GM23338 (cell line): ENCODE measurements around the gene TGM2. TPM values are rescaled to one million over a fixed set of nuclear protein-coding genes. Genes with fewer than 3 reads are reported as not detected.

ENCODE experiments used
- ATAC-seq: fragments of 200-7000 bp; cut with Tn5 transposase; 3 replicates; pipeline ENCODE4 v1.9.1; 2020
- DNase-seq: peaks from one replicate; pipeline ENCODE4 v3.0.0-alpha.2; 2015; ENCODE audit warnings: low spot score
- H2AFZ ChIP-seq: fragments of 200-600 bp; sonication (generic); 2 replicates; pipeline ENCODE4 v1.8.0; 2016; ENCODE audit warnings: antibody characterized with exemption, mild to moderate bottlenecking, moderate library complexity
- H3F3A ChIP-seq: fragments of 200-600 bp; sonication (generic); replicated peaks from 2 replicates; pipeline ENCODE4 v1.8.0; 2017; ENCODE audit warnings: antibody characterized with exemption, mixed run types, low read depth
- H3K27ac ChIP-seq: fragments of 200-600 bp; sonication (generic); 2 replicates; pipeline ENCODE4 v1.6.1; 2016; ENCODE audit warnings: low read depth
- H3K27me3 ChIP-seq: fragments of 200-600 bp; sonication (generic); 2 replicates; pipeline ENCODE4 v1.8.0; 2016; ENCODE audit warnings: mild to moderate bottlenecking, mixed run types, moderate library complexity; ENCODE audit not compliant: insufficient read depth
- H3K36me3 ChIP-seq: fragments of 200-600 bp; sonication (generic); 2 replicates; pipeline ENCODE4 v1.8.0; 2016; ENCODE audit warnings: mild to moderate bottlenecking; ENCODE audit not compliant: insufficient read depth
- H3K4me1 ChIP-seq: fragments of 200-600 bp; sonication (generic); 2 replicates; pipeline ENCODE4 v1.8.0; 2016; ENCODE audit warnings: mild to moderate bottlenecking, moderate library complexity; ENCODE audit not compliant: insufficient read depth
- H3K4me2 ChIP-seq: fragments of 200-600 bp; sonication (generic); 2 replicates; pipeline ENCODE4 v1.7.1; 2017; ENCODE audit warnings: mixed run types
- H3K4me3 ChIP-seq: fragments of 200-600 bp; sonication (generic); 2 replicates; pipeline ENCODE4 v1.6.1; 2016; ENCODE audit warnings: mixed run types
- H3K79me2 ChIP-seq: fragments of 200-600 bp; sonication (generic); replicated peaks from 2 replicates; pipeline ENCODE4 v1.8.0; 2017; ENCODE audit warnings: mild to moderate bottlenecking; ENCODE audit not compliant: insufficient read depth
- H3K9me2 ChIP-seq: fragments of 200-600 bp; sonication (generic); 2 replicates; pipeline ENCODE4 v1.8.0; 2017; ENCODE audit not compliant: insufficient read depth
- H4K20me1 ChIP-seq: fragments of 200-600 bp; sonication (generic); replicated peaks from 2 replicates; pipeline ENCODE4 v1.8.0; 2017; ENCODE audit warnings: mild to moderate bottlenecking; ENCODE audit not compliant: insufficient read depth
- H3K27ac Mint-ChIP-seq: 2 replicates; pipeline ENCODE4 v1.8.0; 2020; ENCODE audit warnings: inconsistent platforms, mild to moderate bottlenecking, moderate library complexity, mixed read lengths
- H3K27me3 Mint-ChIP-seq: 3 replicates; pipeline ENCODE4 v1.8.0; 2022; ENCODE audit warnings: low read depth, mild to moderate bottlenecking, moderate library complexity, mixed read lengths, inconsistent platforms; ENCODE audit not compliant: insufficient read depth, poor library complexity
- H3K36me3 Mint-ChIP-seq: 3 replicates; pipeline ENCODE4 v1.8.0; 2021; ENCODE audit warnings: low read depth, mild to moderate bottlenecking, inconsistent platforms, moderate library complexity, mixed read lengths
- H3K4me1 Mint-ChIP-seq: 3 replicates; pipeline ENCODE4 v1.8.0; 2020; ENCODE audit warnings: mild to moderate bottlenecking, inconsistent platforms, mixed read lengths
- H3K4me3 Mint-ChIP-seq: 3 replicates; pipeline ENCODE4 v1.8.0; 2021; ENCODE audit warnings: moderate library complexity, mild to moderate bottlenecking, inconsistent platforms, mixed read lengths
- H3K9me3 Mint-ChIP-seq: 3 replicates; pipeline ENCODE4 v1.8.0; 2020; ENCODE audit warnings: moderate library complexity, mild to moderate bottlenecking, inconsistent platforms, mixed read lengths
- CREB1 ChIP-seq: fragments of 250-450 bp; sonication (Bioruptor Pico); IDR thresholded peaks from 2 replicates; pipeline ENCODE4 v1.5.0; 2020; ENCODE audit warnings: low read depth, mild to moderate bottlenecking, moderate library complexity
- CTCF ChIP-seq, 2 experiments: fragments of 200-600 bp in 1 of 2; sonication (generic) in 1 of 2; conservative IDR thresholded peaks; 2 replicates each; pipeline versions ENCODE4 v1.5.1 to v1.6.1; 2016 to 2017; ENCODE audit warnings: antibody characterized with exemption in 2 of 2, low read depth in 2 of 2, mild to moderate bottlenecking in 2 of 2, moderate library complexity in 1 of 2
- ETS1 ChIP-seq: IDR thresholded peaks from 2 replicates; pipeline ENCODE4 v1.6.1; 2016; ENCODE audit warnings: antibody characterized with exemption
- EZH2 ChIP-seq: fragments of 200-600 bp; sonication (generic); IDR thresholded peaks from one replicate; pipeline ENCODE4 v1.8.0; 2017; ENCODE audit warnings: antibody characterized with exemption, mild to moderate bottlenecking, low read depth; ENCODE audit not compliant: unreplicated experiment
- EZH2phosphoT487 ChIP-seq: fragments of 200-600 bp; sonication (generic); IDR thresholded peaks from one replicate; pipeline ENCODE4 v1.8.1; 2018; ENCODE audit warnings: antibody characterized with exemption; ENCODE audit not compliant: unreplicated experiment
- JUNB ChIP-seq: IDR thresholded peaks from one replicate; pipeline ENCODE4 v1.6.1; 2016; ENCODE audit warnings: antibody characterized with exemption; ENCODE audit not compliant: unreplicated experiment
- NANOG ChIP-seq: IDR thresholded peaks from 2 replicates; pipeline ENCODE4 v1.6.1; 2016; ENCODE audit warnings: antibody characterized with exemption, borderline replicate concordance
- POLR2AphosphoS5 ChIP-seq: IDR thresholded peaks from 2 replicates; pipeline ENCODE4 v1.6.1; 2016; ENCODE audit warnings: antibody characterized with exemption, low read depth
- REST ChIP-seq: IDR thresholded peaks from one replicate; pipeline ENCODE4 v1.6.1; 2018; ENCODE audit warnings: antibody characterized with exemption; ENCODE audit not compliant: unreplicated experiment
- STAT1 ChIP-seq: IDR thresholded peaks from one replicate; pipeline ENCODE4 v1.6.1; 2016; ENCODE audit warnings: antibody characterized with exemption; ENCODE audit not compliant: unreplicated experiment
- ZNF114 ChIP-seq: fragments of 250-450 bp; sonication (Bioruptor Pico); IDR thresholded peaks from 2 replicates; pipeline ENCODE4 v1.5.0; 2020; ENCODE audit warnings: mild to moderate bottlenecking, moderate library complexity
- ZNF331 ChIP-seq: fragments of 250-450 bp; sonication (Bioruptor Pico); IDR thresholded peaks from 2 replicates; pipeline ENCODE4 v1.5.0; 2020; ENCODE audit warnings: low read depth, mild to moderate bottlenecking, moderate library complexity
- polyA plus RNA-seq: library from polyadenylated mRNA; unstranded; fragments of >200 nt; fragmentation: Nextera tagmentation; extraction: Ambion mirVana; gene quantifications from 2 replicates; pipeline ENCODE4 v1.2.1, GENCODE V29; 2016
- total RNA-seq: library from RNA; depleted of rRNA; stranded (reverse); fragments of >200 nt; shearing (Covaris generic); gene quantifications from 2 replicates; pipeline ENCODE4 v1.2.3, GENCODE V29; 2014

The TGM2 gene
- total and polyA plus RNA-seq, 2 experiments from 2014 or later: 0.45 to 1.0 TPM

GRCh38 chr20:38129893-38130609, 35.0 kb downstream of the TGM2 start (continued):
- TF ChIP-seq CREB1 (CRISPR knock-in tag): no peak
- TF ChIP-seq NANOG: no peak
- no peak for TF ChIP-seq ZNF114
- no peak for TF ChIP-seq REST
- no peak for TF ChIP-seq POLR2AphosphoS5
- TF ChIP-seq EZH2: no peak
- TF ChIP-seq CTCF (conservative IDR thresholded peaks at IDR 0.05; ENCODE audit: low read depth in 2 of 2): no peak
- no peak for TF ChIP-seq JUNB
- no peak for TF ChIP-seq STAT1
- TF ChIP-seq ZNF331 (CRISPR knock-in tag): no peak
- TF ChIP-seq ETS1: no peak
- TF ChIP-seq EZH2phosphoT487: no peak

GRCh38 chr20:38129248-38129865, 35.7 kb downstream of the TGM2 start:
- Histone ChIP-seq H3K36me3 (no peaks in the 10 kb centered on the region), H4K20me1 (no peaks in the 10 kb centered on the region), H3K9me2 (no peaks in the 10 kb centered on the region), H3K79me2 (no peaks in the 10 kb centered on the region), H3K4me2 (no peak overlapping the region), H3K27me3 (no peaks in the 10 kb centered on the region), H3K4me3 (no peak overlapping the region), H3K27ac (no peak overlapping the region), H2AFZ (no peak overlapping the region), H3K4me1 (no peaks in the 10 kb centered on the region), H3F3A (no peaks in the 10 kb centered on the region)
- no peak overlapping the region for H3K27ac Mint-ChIP-seq
- no peaks in the 10 kb centered on the region for H3K36me3 Mint-ChIP-seq
- no peaks in the 10 kb centered on the region for H3K27me3 Mint-ChIP-seq
- ATAC-seq: no peak
- DNase-seq: no peak
- H3K9me3 Mint-ChIP-seq: no peaks in the 10 kb centered on the region; the same call in 2 of the 3 replicates
- peaks cover under 1% of the 10 kb centered on the region; the same call in 2 of the 3 replicates for H3K4me1 Mint-ChIP-seq
- H3K4me3 Mint-ChIP-seq: no peak overlapping the region
- no peak for TF ChIP-seq ZNF331 (CRISPR knock-in tag)
